Spleen (tissue), 11 donors: ENCODE results near the gene NOXO1. TPM values are rescaled to one million over a fixed set of nuclear protein-coding genes. Genes with fewer than 3 reads are reported as not detected.

Experiments used
- DNase-seq: peaks from one replicate; pipeline ENCODE4 v3.0.0-alpha.2; 2020
- H3K27ac ChIP-seq, 8 donors: fragments of 200-600 bp; sonication (generic) in 7 of 8; 1 replicate in 4 of 8; 2 replicates in 4 of 8; pipeline versions ENCODE4 v1.5.0 to v1.8.0; 2016 to 2021; ENCODE audit warnings: inconsistent platforms in 4 of 8, mild to moderate bottlenecking in 4 of 8, moderate library complexity in 1 of 8
- H3K27me3 ChIP-seq, 7 donors: fragments of 200-600 bp; sonication (generic) in 6 of 7; replicated peaks in 1 of 7; 1 replicate in 4 of 7; 2 replicates in 3 of 7; pipeline versions ENCODE4 v1.5.0 to v1.8.0; 2016 to 2021; ENCODE audit warnings: inconsistent platforms in 3 of 7, mild to moderate bottlenecking in 1 of 7
- H3K36me3 ChIP-seq, 6 donors: fragments of 200-600 bp; sonication (generic) in 5 of 6; 1 replicate in 4 of 6; 2 replicates in 2 of 6; pipeline versions ENCODE4 v1.5.0 to v1.8.0; 2016 to 2021; ENCODE audit warnings: inconsistent platforms in 2 of 6
- H3K4me1 ChIP-seq, 6 donors: fragments of 200-600 bp; sonication (generic) in 5 of 6; 1 replicate in 3 of 6; 2 replicates in 3 of 6; pipeline versions ENCODE4 v1.5.0 to v1.8.0; 2016 to 2021; ENCODE audit warnings: inconsistent platforms in 3 of 6
- H3K4me3 ChIP-seq, 8 donors: fragments of 200-600 bp; sonication (generic) in 7 of 8; 1 replicate in 4 of 8; 2 replicates in 4 of 8; pipeline versions ENCODE4 v1.5.0 to v1.8.0; 2016 to 2021; ENCODE audit warnings: inconsistent platforms in 4 of 8, mild to moderate bottlenecking in 4 of 8, moderate library complexity in 2 of 8
- H3K9me3 ChIP-seq, 8 donors: fragments of 200-600 bp; sonication (generic) in 7 of 8; 1 replicate in 4 of 8; 2 replicates in 4 of 8; pipeline versions ENCODE4 v1.5.0 to v1.8.0; 2016 to 2021; ENCODE audit warnings: inconsistent platforms in 4 of 8
- CTCF ChIP-seq, 11 experiments: fragments of 200-600 bp in 7 of 11; fragments of 450-650 bp in 4 of 11; sonication (generic) in 4 of 11; IDR thresholded peaks in 8 of 11; conservative IDR thresholded peaks in 3 of 11; 1 replicate in 7 of 11; 2 replicates in 4 of 11; pipeline versions ENCODE4 v1.4.0 to v1.8.0; 2016 to 2021; ENCODE audit warnings: antibody characterized with exemption in 11 of 11, inconsistent platforms in 4 of 11, mild to moderate bottlenecking in 1 of 11
- POLR2A ChIP-seq, 3 donors: fragments of 450-650 bp; IDR thresholded peaks; one replicate each; pipeline ENCODE4 v1.5.1; 2017; ENCODE audit warnings: antibody characterized with exemption in 3 of 3, mild to moderate bottlenecking in 1 of 3
- POLR2AphosphoS5 ChIP-seq, 3 donors: sonication (generic); formaldehyde crosslinking; IDR thresholded peaks; one replicate each; pipeline ENCODE4 v1.5.1; 2017; ENCODE audit warnings: antibody characterized with exemption in 3 of 3
- WGBS, 5 donors: extraction: QIAGEN DNeasy Blood & Tissue Kit in 3 of 5; methylation state at CpG; one replicate each; pipeline versions ENCODE4 v1.1.5 to v1.1.7; 2013 to 2018; 5-methylcytosine and 5-hydroxymethylcytosine counted together
- intact Hi-C: fragments of 100-400 bp; cut with DNase I; formaldehyde crosslinking; loops from one replicate; pipeline ENCODE4 v1.15.0; 2023; ENCODE audit warnings: low total_unique reads
- polyA plus RNA-seq, 3 donors: library from polyadenylated mRNA; stranded (reverse); fragments of 200-250 nt; gene quantifications; one replicate each; pipeline ENCODE4 v1.2.1, GENCODE V29; 2013
- total RNA-seq, 7 donors: library from RNA; depleted of rRNA in 3 of 7; stranded (reverse); fragments of >200 nt in 3 of 7; fragmentation: NEBNext Ultra II Directional in 4 of 7; extraction: Animal tissue kit (Norgen Biotek cat#: 25700) in 4 of 7; gene quantifications; one replicate each; pipeline versions ENCODE4 v1.1.0 to v1.2.1, GENCODE V29; 2016 to 2021
- donor health status: healthy with polysubstance abuse.
- donor health status: DM: no; HTN: no; CAD: no; lungs with moderate emphysema.
- donor health status: DM: no; HTN: no; CAD: no.
- donor health status: Bipolar disorder and iron deficiency.
- donor health status: healthy.
- donor health status: DM: no; HTN: no; CAD: no.
- donor health status: DM: yes; HTN: yes; CAD: no.

Gene NOXO1
- total and polyA plus RNA-seq, 10 donors, result 0.30 to 1.4 (median 0.82) TPM; not detected in 4

- Histone ChIP-seq H3K27me3 (no peaks in the 10 kb centered on the region), H3K36me3 (peaks cover 5 to 77% (median 69%) of the 10 kb centered on the region in 6 donors), H3K4me1 (peaks cover 7 to 27% (median 11%) of the 10 kb centered on the region in 6 donors), H3K4me3 (no peak overlapping the region), H3K27ac (peak overlapping the region in 3 of 8 donors; percentile 20 to 31 (median 27)), H3K9me3 (no peaks in the 10 kb centered on the region)
- intact Hi-C loops, result no loop called here
- TF ChIP-seq POLR2AphosphoS5 (IDR thresholded peaks at IDR 0.05), result peak in 1 of 3 donors; percentile 8
- TF ChIP-seq POLR2A (IDR thresholded peaks at IDR 0.05), result no peak
- WGBS, 5 donors, result 91 to 97% (median 91%) methylated on average over 26 to 39 of the region's 39 CpGs
- peak; percentile 72 for DNase-seq
Observed at GRCh38 chr16:1998852-1999801, 17.9 kb upstream of the NOXO1 start.

- TF ChIP-seq POLR2A (IDR thresholded peaks at IDR 0.05), result no peak
- TF ChIP-seq POLR2AphosphoS5 (IDR thresholded peaks at IDR 0.05), result no peak
- Histone ChIP-seq H3K4me3 (no peak overlapping the region), H3K36me3 (peaks cover 5 to 74% (median 68%) of the 10 kb centered on the region in 6 donors), H3K9me3 (no peaks in the 10 kb centered on the region), H3K4me1 (peaks cover 1 to 20% (median 3%) of the 10 kb centered on the region in 6 donors), H3K27me3 (no peaks in the 10 kb centered on the region), H3K27ac (peak overlapping the region in 1 of 8 donors; percentile 20)
- DNase-seq, result no peak
- WGBS, 5 donors, result 90 to 95% (median 91%) methylated on average over 15 to 27 of the region's 27 CpGs
- intact Hi-C loops, result no loop called here
Observed at GRCh38 chr16:1998360-1998835, 17.1 kb upstream of the NOXO1 start.

GRCh38 chr16:1997494-1998359 lies 16.5 kb upstream of the NOXO1 start:
- peak overlapping the region in 1 of 8 donors; percentile 20 for H3K27ac ChIP-seq
- H3K36me3 ChIP-seq, result peaks cover 0 to 67% (median 61%) of the 10 kb centered on the region in 6 donors
- H3K4me3 ChIP-seq, result no peak overlapping the region
- peaks cover 0 to 17% (median 5%) of the 10 kb centered on the region in 6 donors for H3K4me1 ChIP-seq
- WGBS, 5 donors, result 88 to 94% (median 89%) methylated on average over 21 to 26 of the region's 26 CpGs
- H3K9me3 ChIP-seq, result peaks cover 0 to under 1% (median 0%) of the 10 kb centered on the region in 8 donors
- TF ChIP-seq POLR2AphosphoS5 (IDR thresholded peaks at IDR 0.05) (peak in 2 of 3 donors; percentile 4 to 42), CTCF (IDR thresholded peaks at IDR 0.05 in 8 of 11, conservative IDR thresholded peaks at IDR 0.05 in 3 of 11) (no peak), POLR2A (IDR thresholded peaks at IDR 0.05) (no peak)
- DNase-seq, result peak; percentile 74
- H3K27me3 ChIP-seq, result no peaks in the 10 kb centered on the region
- intact Hi-C loops, result no loop called here

GRCh38 chr16:1993731-1994131 lies 12.5 kb upstream of the NOXO1 start:
- Histone ChIP-seq H3K27ac (peak overlapping the region in 3 of 8 donors; percentile 31 to 93 (median 87)), H3K4me1 (peaks cover 11 to 45% (median 30%) of the 10 kb centered on the region in 6 donors), H3K27me3 (peaks cover 0 to 31% (median 22%) of the 10 kb centered on the region in 7 donors), H3K4me3 (no peak overlapping the region), H3K36me3 (peaks cover 0 to 27% (median 21%) of the 10 kb centered on the region in 6 donors), H3K9me3 (peaks cover 0 to 5% (median 0%) of the 10 kb centered on the region in 8 donors)
- 51 to 68% (median 56%) methylated on average over 2 of the region's 2 CpGs for WGBS, 5 donors
- intact Hi-C loops, result no loop called here
- peak; percentile 78 for DNase-seq
- no peak for TF ChIP-seq CTCF (IDR thresholded peaks at IDR 0.05 in 8 of 11, conservative IDR thresholded peaks at IDR 0.05 in 3 of 11)
- TF ChIP-seq POLR2AphosphoS5 (IDR thresholded peaks at IDR 0.05), result no peak
- TF ChIP-seq POLR2A (IDR thresholded peaks at IDR 0.05), result no peak
